ENCODE measurements around the gene MCF2L. TPM values are rescaled to one million over a fixed set of nuclear protein-coding genes. Genes with fewer than 3 reads are reported as not detected.

Gene MCF2L
- polyA plus RNA-seq, 1 donor (not counting 4 experiments of a cell fraction or from before 2014, with no cell fraction given), result 0.14 TPM

GRCh38 chr13:113145496-113145895 is 176.5 kb downstream of the MCF2L start:
- Histone ChIP-seq H3K9me1 (ENCODE audit: control insufficient read depth, extremely low read depth, insufficient read depth, low read length) (no peaks in the 10 kb centered on the region), H3K27me3 (ENCODE audit: control insufficient read depth, extremely low read depth, insufficient read depth, low read length) (peaks cover 3% of the 10 kb centered on the region), H3K4me1 (ENCODE audit: control insufficient read depth, extremely low read depth, insufficient read depth, low read length) (no peaks in the 10 kb centered on the region), H3K4me2 (ENCODE audit: control insufficient read depth, extremely low read depth, insufficient read depth, low read depth, low read length) (no peak overlapping the region), H3K9ac (ENCODE audit: control insufficient read depth, extremely low read depth, insufficient read depth, low read length) (no peak overlapping the region), H3K79me2 (ENCODE audit: control insufficient read depth, insufficient read depth, low read length) (no peaks in the 10 kb centered on the region), H3K9me3 (ENCODE audit: control insufficient read depth, low read depth, low read length) (no peaks in the 10 kb centered on the region), H3K27ac (ENCODE audit: control insufficient read depth, insufficient read depth, low read length) (no peak overlapping the region), H3K4me3 (ENCODE audit: control insufficient read depth in 2 of 3, extremely low read depth in 1 of 3, insufficient read depth in 2 of 3, low read depth in 1 of 3, low read length in 3 of 3) (no peak overlapping the region), H3K36me3 (ENCODE audit: control insufficient read depth in 2 of 2, extremely low read depth in 1 of 2, insufficient read depth in 2 of 2, low read length in 2 of 2) (no peaks in the 10 kb centered on the region), H2AFZ (ENCODE audit: control insufficient read depth, low read length) (no peak overlapping the region), H4K20me1 (ENCODE audit: control insufficient read depth, extremely low read depth, insufficient read depth, low read length) (no peaks in the 10 kb centered on the region)
- FAIRE-seq (no peak), DNase-seq (ENCODE audit: low read depth, low spot score) (no peak)
- dilution Hi-C loops (cut with MboI; ENCODE audit: extremely low pct_ligation_motif_present, low sequenced_read_pairs), result no loop called here
- no peak for TF ChIP-seq CTCF (optimal IDR thresholded peaks at IDR 0.05 in 1 of 3, IDR thresholded peaks at IDR 0.05 in 1 of 3, conservative IDR thresholded peaks at IDR 0.05 in 1 of 3; ENCODE audit: extremely low read depth in 1 of 3, insufficient read depth in 2 of 3, low read length in 3 of 3)
- TF ChIP-seq EZH2 (IDR thresholded peaks at IDR 0.05; ENCODE audit: low read length), result no peak

- Histone ChIP-seq H3K79me2 (ENCODE audit: control insufficient read depth, insufficient read depth, low read length) (no peaks in the 10 kb centered on the region), H2AFZ (ENCODE audit: control insufficient read depth, low read length) (no peak overlapping the region), H3K36me3 (ENCODE audit: control insufficient read depth in 2 of 2, extremely low read depth in 1 of 2, insufficient read depth in 2 of 2, low read length in 2 of 2) (no peaks in the 10 kb centered on the region), H3K4me3 (ENCODE audit: control insufficient read depth in 2 of 3, extremely low read depth in 1 of 3, insufficient read depth in 2 of 3, low read depth in 1 of 3, low read length in 3 of 3) (no peak overlapping the region), H3K4me1 (ENCODE audit: control insufficient read depth, extremely low read depth, insufficient read depth, low read length) (no peaks in the 10 kb centered on the region), H3K9me1 (ENCODE audit: control insufficient read depth, extremely low read depth, insufficient read depth, low read length) (no peaks in the 10 kb centered on the region), H3K4me2 (ENCODE audit: control insufficient read depth, extremely low read depth, insufficient read depth, low read depth, low read length) (no peak overlapping the region), H3K27me3 (ENCODE audit: control insufficient read depth, extremely low read depth, insufficient read depth, low read length) (peaks cover 3% of the 10 kb centered on the region), H3K27ac (ENCODE audit: control insufficient read depth, insufficient read depth, low read length) (no peak overlapping the region), H3K9ac (ENCODE audit: control insufficient read depth, extremely low read depth, insufficient read depth, low read length) (no peak overlapping the region), H4K20me1 (ENCODE audit: control insufficient read depth, extremely low read depth, insufficient read depth, low read length) (no peaks in the 10 kb centered on the region), H3K9me3 (ENCODE audit: control insufficient read depth, low read depth, low read length) (no peaks in the 10 kb centered on the region)
- TF ChIP-seq CTCF (optimal IDR thresholded peaks at IDR 0.05 in 1 of 3, IDR thresholded peaks at IDR 0.05 in 1 of 3, conservative IDR thresholded peaks at IDR 0.05 in 1 of 3; ENCODE audit: extremely low read depth in 1 of 3, insufficient read depth in 2 of 3, low read length in 3 of 3) (no peak), EZH2 (IDR thresholded peaks at IDR 0.05; ENCODE audit: low read length) (no peak)
- FAIRE-seq (no peak), DNase-seq (ENCODE audit: low read depth, low spot score) (no peak)
- dilution Hi-C loops (cut with MboI; ENCODE audit: extremely low pct_ligation_motif_present, low sequenced_read_pairs), result no loop called here
Observed at GRCh38 chr13:113145911-113146598, 177.0 kb downstream of the MCF2L start.

All from keratinocyte (primary cell).